Effector CD8-positive, alpha-beta T cell (primary cell): ENCODE results near the gene PTGIS.
"Not testable (repeated sequence)": the region's sequence is repeated elsewhere in the genome, so short reads cannot be mapped to it uniquely, and the experiment has no call there.

ENCODE experiments used
- DNase-seq: peaks from one replicate; lab custom pipeline; 2025; lab: John Stamatoyannopoulos, UW

The PTGIS gene

DNA sequence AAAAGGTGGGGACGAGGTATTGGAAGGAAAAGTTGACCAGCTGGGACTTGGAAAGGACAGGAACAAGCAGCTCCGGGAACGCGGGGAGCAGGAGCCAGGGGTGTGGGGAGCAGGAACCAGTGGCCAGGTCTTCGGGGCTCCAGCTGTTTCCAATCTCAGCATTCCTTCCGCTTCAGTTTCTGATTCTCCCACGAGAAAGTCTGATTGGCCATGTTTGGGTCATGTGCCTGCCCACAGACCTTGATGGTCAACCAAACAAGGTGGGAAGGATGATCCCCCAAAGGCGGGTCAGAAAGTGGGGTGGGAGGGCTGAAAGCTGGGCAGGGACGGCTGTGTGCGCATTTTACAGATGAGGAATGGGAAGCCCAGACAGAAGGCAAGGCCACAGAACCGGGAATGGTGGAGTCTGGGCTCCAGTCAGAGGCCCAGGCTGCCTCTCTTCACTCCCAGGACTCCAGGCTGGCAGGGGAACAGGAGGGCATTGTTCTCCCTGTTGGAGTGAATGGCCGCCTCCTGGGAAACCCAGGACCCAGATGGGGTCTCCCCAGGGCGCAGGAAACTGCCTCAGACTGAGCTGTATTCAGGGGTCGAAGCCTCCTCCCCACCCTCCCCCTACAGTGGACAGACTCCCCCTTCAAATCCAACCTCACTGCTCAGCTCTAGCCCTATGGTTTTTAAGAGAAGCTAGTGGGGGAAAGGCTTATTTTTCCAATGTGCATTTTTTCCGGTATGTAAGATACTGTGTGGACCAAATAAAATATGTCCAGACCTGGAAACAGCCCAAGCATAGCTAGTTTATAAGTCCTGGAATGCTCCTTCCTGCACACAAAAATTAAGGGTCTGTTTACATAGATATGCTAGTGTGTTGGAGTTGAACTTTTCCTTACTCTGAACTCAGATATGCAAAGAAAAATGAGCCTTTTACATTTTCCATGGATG, 12.2 kb upstream of the PTGIS start:
- no peak for DNase-seq

DNA sequence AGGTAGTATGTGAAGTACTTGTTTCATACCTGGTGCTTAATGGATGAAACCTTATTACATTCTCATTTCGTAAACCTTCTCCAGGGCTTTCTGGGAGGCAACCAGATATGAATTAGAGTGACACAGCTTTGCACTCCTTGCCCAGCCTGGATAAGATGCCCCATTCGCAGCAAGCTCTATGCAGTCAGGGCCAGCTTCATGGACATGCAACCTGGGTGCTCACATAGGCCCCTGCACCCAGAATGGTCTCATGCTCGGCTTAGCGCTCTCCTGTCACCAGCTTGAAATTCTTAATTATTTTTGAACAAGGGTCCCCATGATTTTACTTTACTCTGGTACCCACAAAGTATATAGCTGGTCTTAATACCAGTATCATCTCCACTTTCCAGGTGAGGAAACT, 11.3 kb upstream of the PTGIS start:
- DNase-seq = no peak

DNA sequence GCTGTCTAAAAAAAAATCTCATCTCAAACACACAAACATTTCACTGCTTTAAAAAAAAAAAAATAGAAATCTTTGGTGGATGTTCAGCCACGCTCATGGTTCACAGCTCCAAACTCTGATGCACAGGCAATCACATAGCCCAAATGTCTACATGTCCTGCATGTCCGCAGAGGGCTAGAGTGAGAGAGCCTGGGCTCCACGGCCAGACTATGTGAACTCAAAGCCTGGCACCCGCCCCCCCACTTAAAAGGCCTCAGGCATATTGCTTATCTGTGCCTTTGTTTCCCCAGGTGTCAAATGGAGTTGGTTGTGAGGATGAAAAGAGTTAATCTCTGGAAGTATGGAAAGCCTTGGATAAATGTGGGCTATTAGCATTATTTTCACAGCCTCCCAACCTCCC, 10.5 kb upstream of the PTGIS start:
- no peak for DNase-seq

DNA sequence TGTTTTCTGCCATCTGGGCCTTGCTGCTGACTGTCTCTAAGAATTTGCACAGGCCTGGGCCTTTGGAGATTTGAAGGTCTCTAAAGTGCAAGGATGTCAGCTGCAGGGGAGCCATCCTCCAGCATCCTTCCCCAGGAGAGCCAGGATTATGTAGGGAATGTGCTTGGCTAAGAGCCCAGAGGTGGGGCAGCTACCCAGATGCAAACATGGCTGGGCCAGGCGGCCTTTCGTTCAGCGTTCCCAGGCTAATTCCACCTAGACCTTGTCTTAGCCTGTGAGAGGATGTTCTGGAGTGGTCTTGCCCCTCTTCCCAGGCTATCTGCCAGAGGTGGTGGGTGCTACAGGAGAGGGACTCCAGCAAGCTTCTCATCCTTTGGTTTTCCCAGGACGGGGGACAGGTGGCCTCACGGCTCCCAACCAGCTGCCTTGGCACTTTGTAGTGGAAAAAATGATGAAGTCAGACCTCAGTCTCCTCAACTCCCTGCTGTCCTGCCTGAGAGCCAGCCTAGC, 7.7 kb upstream of the PTGIS start:
- no peak for DNase-seq

DNA sequence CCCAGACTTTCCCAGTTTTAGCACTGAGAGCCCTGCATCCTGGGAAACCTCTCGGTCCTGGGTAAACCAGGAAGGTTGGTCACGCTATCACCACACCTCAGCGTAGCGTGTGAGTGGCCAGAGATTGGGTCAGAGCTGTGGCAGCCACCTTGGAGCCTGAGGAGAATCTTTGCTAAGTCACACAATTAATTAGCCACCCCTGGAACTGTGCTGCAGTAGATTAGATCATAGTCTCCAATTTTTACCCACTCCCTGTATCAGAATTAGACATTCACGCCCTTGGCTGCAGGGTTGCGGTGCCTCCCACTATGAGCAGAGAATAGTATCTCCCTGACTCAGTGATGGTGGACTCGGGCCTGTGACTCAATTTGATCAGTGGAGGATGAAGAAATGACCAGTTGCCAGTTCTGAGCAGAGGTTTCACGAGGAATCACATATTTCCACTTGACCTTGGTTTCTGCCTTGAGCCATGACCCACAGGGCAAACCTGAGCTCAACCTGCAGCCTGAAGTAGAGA, 6.0 kb upstream of the PTGIS start:
- no peak for DNase-seq

DNA sequence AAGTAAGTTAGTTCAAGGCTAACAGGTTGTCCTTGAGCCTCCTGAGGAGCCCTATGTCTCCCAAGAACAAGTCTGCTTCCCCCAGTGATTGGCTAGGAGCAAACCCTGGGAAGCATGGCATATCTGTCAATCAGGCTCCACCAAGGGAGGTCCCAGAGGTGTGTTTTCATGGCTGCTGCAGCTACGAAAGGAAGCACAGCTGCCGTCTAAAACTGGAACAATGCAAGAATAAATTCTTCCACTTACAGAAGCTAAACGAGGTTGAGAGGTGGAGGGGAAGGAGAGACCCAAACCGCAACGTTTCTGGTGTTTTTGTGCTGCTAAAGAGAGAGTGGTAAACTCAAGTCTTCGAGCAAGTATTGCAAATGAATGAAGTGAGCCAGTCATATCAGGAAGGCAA, 4.9 kb upstream of the PTGIS start:
- DNase-seq = no peak

DNA sequence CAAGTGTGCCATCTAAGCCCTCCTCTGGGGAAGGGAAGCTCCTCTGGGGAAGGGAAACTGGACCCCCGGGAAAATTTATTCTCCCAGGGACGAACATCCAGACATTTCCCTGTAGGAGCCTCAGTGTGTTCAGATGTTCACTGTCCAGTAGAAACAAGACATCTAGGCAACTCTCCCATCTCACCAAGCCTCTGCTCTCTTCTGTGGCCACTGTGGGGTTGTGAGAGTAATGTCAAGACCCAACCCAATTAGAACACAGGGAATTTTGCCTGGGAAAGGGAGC, 3.6 kb upstream of the PTGIS start:
- no peak for DNase-seq

DNA sequence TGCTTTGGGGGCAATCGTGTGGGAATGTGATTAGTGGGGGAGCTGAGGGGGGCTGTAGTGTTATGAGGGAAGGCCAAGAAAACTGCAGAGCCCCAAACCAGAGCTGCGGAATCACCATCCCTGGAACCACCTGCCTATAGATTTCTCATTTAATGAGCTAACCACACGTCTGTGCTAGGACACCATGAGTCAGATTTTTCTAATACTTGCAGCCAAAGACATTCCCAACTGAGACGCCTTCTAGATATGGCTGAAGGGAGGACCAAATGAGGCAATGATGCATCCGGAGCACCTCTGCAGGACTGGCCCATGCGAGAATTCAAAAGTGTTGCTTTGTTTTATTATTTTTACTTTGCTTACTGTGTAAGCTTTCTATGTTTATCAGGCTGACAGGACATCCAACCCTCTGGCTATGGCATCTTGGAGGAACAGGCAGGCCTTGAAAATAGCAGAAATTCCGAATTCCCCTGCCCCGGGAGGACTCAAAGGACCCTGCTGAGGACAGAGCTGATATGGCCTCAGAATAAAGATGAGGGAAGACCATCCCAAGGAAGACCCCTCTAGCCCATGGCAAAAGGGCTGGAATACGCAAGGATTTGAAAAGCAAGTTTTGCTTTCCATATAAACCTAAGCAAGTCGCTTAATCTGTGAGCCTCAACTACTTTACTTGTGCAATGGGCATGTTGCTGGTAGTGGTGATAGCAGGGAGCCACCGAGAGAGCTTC, 3.1 kb upstream of the PTGIS start:
- no peak for DNase-seq

DNA sequence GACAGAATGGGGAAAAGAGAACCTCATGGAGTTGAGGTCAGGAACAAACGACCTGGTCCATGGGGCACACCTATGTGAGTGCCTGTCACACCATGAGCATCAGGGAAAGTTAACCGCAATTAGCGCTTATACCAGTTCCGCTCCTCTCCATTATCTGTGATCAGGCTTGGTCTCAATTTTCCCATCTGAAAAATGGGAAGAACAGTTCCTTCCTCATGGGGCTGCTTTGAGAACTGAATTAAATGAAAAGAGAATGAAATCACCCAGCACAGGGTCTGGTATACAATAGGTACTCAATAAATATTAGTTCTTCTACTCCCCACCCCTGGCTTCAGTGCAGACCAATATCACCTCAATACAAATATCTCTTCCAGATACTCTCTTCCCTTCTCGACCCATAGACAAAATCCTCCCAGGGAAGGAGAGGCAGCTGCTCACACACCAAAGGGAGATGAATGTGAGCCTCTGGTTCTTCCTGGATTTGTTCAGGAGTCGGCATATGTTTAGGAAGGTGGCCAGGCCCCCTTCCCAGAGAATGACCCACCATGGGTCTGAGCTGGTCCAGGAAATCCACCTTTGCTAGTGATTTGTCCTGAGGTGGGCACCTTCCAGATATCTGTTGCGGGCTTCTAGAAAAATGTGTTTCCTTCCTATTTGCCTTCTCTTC, 2.4 kb upstream of the PTGIS start:
- no peak for DNase-seq

DNA sequence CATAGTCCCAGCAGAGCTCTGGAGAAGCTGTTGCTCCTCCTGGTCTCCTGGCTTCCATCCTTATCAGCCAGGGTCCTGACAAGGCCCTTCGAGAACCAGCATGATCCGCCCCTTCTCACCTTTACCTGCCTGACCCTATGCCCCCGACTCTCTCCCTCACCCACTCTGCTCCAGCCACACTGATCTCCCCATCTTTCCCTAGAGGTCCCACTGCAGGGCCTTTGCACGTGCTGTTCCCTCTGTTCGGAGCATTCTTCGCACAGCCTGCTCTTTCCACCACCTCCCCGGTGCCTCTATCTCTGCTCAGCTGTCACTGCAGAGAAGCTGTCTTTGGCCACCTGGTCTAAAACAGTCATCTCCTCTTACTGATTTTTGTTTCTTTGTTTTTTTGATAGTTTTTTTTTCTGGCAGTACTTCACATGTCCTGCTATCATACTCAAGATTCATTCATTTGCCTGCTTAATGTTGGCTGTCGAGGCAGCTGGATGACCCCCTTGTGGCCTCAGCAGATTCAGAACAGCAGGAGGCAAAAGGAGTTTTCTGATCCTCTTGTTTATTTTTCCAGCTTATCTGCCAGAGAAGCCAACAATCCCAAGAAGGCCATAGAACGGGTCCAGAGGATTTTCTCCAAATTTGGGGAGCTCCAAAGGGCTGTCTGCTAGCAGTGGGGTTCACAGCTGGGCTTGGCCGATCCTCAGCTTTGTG, 1.6 kb upstream of the PTGIS start:
- DNase-seq = no peak

DNA sequence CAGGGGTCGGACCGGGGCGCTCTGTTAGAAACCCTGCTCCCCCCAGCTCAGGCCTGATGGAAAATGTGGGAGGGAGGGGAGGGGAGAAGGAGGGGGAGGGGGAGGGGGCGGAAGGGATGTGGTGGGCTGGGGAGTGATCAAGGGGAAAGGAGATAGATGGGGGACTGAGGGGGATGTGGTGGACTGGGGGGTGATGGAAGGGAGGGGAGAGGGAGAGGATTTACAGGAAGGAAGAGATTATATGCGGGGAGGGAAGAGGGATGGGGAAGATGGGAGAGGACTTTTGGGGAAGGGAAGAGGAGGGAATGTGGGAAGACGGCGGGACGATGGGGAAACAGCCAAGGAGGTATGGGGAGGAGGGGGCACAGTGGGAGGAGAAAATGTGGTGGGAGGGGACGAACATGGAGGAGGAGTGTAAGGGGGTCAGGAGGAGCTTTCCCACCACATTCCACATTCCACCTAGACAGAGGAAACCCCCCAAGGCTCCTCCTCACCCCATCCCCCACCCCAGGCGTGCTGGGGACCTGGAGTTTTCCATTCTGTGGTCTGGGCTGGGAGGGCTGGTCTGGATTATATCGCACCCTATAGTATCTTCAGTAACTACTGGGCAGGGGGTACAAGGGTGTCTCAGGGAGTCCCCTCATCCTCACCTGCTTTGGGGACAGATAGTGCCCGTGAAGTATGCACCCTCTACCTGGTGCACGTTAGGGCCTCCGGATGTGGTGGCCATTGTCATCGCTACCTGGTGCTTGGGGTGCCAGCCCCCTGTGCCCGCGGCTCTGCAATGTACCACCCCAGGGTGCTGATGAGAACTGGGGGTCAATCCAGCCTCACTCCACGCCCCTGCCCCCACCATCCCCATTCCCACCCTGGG, 578 bp upstream of the PTGIS start:
- no peak for DNase-seq

DNA sequence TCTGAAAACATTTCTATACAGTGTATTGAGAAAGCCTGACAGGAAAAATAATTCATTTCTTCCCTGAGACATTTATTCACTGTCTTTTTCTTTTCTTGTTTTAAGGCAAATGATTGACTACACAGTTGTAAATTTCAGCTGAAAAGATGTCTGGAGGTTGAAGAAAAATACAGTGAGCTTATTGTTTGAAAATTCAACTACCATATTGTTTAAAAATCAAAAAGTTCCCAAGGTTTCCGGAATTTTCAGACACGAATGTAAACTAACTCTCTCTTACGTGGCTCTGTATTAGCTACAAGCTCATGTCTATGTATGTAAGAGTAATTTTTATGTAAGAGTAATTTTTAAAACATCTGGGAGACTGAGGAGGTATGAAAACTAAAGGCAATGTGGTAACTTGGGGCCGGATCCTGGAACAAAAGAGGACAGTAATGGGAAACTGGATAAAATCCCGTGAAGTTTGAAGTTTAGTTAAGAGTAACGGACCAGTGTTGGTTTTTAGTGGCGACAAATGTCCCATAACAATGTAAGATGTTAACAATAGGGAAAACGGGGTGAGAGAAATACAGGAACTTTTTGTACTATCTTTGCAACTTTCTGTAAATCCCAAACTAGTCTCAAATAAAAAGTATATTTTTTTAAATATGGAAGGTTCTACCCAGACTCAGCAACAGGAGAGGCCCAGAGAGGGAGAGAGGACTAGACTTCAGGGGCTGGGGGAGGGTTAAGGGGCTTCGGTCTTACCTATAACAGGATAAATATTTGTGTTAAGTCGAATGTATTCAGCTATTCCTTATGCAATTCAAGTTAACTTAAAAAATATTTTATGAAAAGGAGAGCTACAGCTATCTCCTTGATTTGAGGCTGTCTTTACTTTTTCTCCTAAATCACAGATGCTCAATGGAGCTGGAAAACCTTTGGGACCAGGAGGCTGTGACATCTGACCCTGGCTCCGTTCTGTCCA, 1.3 kb downstream of the PTGIS start:
- DNase-seq = no peak

DNA sequence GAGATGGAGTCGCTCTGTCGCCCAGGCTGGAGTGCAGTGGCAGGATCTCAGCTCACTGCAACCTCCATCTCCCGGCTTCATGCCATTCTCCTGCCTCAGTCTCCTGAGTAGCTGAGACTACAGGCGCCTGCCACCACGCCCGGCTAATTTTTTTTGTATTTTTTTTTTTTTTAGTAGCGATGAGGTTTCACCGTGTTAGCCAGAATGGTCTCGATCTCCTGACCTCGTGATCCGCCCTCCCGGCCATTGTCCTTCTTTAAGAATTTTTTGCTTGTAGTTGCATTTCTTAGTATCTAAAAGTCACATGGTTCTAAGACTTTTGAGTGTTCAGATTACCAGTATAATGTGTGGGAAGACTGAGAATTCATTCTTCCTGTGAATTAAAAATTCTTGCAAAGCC, 2.9 kb downstream of the PTGIS start:
- DNase-seq = not testable (repeated sequence)

DNA sequence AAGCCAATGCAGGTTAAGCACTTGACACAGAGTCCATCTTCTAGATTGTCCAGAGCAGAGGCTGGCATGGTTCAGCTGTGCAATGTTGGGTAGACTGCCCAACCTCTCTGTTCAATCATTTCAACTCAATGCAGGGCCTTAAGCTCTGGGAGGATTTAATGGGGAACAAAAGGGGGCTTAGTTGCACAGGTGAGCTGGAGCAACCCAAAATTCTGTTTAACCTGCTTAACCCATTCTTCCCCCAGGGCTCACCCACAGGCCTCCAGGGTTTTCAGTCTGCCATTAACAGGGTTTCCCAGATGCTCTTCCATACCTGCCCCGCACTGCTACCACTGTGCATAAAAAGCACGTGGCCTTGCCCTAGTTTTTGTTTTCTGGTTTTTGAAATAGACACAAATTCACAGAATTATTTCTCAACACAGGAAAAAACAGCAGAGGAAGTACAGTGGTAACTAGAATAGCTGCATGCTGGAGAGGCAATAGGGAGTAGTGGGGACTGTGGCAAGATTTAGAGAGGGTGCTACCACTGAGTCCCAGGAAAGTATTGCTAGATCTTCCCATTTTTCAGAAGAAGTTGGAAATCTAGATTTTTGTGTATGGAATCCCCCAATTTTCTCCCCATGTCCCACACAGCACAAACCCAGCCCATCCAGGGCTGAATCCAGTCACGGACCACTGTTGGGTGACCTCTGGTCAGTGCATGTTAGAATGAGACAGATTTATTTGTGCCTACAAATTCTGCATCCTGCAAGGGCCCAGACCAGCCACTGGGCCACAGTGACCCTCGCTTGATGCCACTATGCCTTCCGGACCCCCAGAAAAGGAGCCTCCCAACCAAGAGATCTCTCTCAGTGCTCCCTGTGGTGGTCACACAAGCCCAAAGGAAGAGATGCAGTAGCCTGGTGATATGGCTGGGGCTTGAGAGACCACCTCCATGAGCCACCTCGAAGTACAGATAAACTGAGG, 4.6 kb downstream of the PTGIS start:
- DNase-seq = no peak

DNA sequence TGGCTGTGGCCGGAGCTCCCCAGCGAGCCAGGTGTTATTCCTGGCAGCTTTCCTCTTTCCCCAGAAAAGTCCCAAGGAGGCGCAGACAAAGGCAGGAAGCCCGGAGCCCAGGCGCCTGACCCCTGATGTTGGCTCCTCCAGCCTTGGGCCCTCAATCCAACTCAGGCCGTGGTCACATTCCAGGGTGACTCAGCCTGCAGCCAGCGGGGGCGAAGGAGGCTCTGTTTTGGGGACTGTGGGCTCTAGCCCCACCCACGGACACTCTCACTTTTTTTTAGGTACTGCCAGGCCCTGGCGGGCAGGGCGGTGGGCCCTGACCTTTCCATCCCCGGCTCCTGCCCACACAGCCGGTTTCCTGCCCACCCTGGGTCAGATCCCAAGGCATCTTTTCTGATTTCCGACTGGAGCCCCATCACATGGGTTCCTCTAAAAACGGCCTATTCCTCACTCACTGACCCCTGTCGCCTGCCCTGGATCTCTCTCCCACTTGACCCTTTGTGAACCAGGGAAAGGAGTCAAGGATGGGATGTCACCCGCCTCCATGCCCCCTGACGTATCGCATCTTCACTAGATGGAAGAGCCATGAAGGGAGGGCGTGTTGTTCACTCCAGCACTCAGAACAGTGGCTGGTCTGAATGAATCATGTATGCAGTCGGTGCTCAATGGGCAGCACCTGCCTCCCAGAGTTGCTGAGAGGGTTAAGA, 5.5 kb downstream of the PTGIS start:
- no peak for DNase-seq

DNA sequence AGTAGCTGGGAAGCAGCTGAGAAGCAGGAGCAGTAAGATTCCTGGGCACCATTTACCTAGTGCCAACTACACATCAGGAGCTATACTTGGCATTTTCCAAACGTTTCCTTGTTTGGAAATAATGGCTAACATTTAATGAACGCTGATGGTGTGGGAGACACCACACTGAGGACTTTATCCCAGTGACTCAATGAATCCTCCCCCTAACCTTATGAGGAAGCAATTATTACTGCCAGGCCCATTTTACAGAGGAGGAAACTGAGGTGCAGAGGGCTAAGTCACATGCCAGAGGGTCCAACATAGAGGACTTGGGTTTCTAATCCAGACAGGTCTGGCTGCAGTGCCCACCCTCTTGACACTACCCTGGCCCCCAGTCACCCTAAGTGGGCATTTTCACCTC, 6.1 kb downstream of the PTGIS start:
- no peak for DNase-seq

DNA sequence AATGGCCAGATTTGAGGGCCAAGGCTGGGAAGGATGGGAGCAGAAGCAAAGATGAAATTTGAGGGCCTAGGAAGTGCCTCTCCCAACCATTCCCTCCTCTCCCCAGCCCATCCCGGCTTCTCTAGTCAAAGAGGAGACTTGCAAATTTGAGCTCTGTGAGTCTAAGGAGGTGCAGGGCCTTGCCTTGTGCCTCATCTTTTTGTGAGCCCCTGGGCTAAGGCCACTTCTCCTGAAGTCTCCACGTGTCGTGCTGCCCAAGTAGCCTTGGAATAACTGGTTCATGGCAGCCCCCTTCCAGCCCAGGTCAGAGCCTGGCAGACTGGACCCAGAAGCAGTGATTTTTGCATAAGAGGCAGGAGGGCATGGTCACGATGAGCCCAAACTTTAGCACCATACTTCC, 6.7 kb downstream of the PTGIS start:
- no peak for DNase-seq

DNA sequence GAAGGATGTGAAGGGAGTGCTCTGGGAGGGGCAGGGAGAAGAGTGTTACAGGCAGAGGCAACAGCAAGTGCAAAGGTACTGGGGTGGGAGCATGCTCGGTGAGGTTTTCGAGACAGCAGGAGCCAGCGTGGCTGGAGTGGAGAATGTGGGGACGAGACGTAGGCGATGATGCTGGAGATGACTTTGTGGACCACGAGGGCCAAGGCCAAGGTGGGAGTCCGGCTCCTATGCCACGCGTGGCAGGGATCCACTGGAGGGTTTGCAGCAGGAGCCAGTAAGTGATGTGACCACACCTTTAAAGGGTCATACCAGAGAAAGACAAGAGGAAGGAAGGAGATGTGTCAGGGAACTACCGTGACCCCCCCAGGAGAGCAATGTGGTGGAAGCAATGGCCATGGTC, 7.3 kb downstream of the PTGIS start:
- DNase-seq = no peak
